ENCODE measurements around the gene IZUMO4.
"Not testable (repeated sequence)": the region's sequence is repeated elsewhere in the genome, so short reads cannot be mapped to it uniquely, and the experiment has no call there.

- not testable (repeated sequence) for TF ChIP-seq EZH2phosphoT487, EZH2 (IDR thresholded peaks at IDR 0.05)
These were observed 31.5 kb downstream of the IZUMO4 start for GRCh38 chr19:2128252-2128651.

Data from neural progenitor cell (in vitro differentiated cells).